GM21576 (cell line): ENCODE data around the gene THOC5.

Source experiments
- ATAC-seq: cut with Tn5 transposase; IDR thresholded peaks from one replicate; pipeline ENCODE4 v1.9.1; 2021; ENCODE audit warnings: mild to moderate bottlenecking, moderate library complexity; ENCODE audit not compliant: unreplicated experiment

The THOC5 gene

GRCh38 chr22:29478326-29479276 is 75.0 kb downstream of the THOC5 start:
- no peak for ATAC-seq

- no peak for ATAC-seq
Measured at GRCh38 chr22:29477723-29478318, 75.7 kb downstream of the THOC5 start.

- ATAC-seq = no peak
Measured at GRCh38 chr22:29476116-29476515, 77.4 kb downstream of the THOC5 start.

- ATAC-seq = no peak
Measured at GRCh38 chr22:29475550-29475949, 78.0 kb downstream of the THOC5 start.

GRCh38 chr22:29473001-29473400 is 80.6 kb downstream of the THOC5 start:
- no peak for ATAC-seq

GRCh38 chr22:29470159-29470855 is 83.2 kb downstream of the THOC5 start:
- ATAC-seq = no peak

GRCh38 chr22:29469755-29470154 is 83.8 kb downstream of the THOC5 start:
- no peak for ATAC-seq

GRCh38 chr22:29464581-29464980 is 89.0 kb downstream of the THOC5 start:
- no peak for ATAC-seq

- ATAC-seq = no peak
Measured at GRCh38 chr22:29463629-29464028, 89.9 kb downstream of the THOC5 start.

- no peak for ATAC-seq
Measured at GRCh38 chr22:29461263-29461662, 92.3 kb downstream of the THOC5 start.

GRCh38 chr22:29459773-29460172 is 93.8 kb downstream of the THOC5 start:
- ATAC-seq = no peak

GRCh38 chr22:29458551-29458950 is 95.0 kb downstream of the THOC5 start:
- no peak for ATAC-seq

GRCh38 chr22:29457730-29458129 is 95.8 kb downstream of the THOC5 start:
- ATAC-seq = no peak

- no peak for ATAC-seq
Measured at GRCh38 chr22:29456211-29456671, 97.3 kb downstream of the THOC5 start.
